GM21723 (cell line): ENCODE data around the gene TRDMT1.

Source experiments
- ATAC-seq: cut with Tn5 transposase; IDR thresholded peaks from one replicate; pipeline ENCODE4 v1.9.1; 2021; ENCODE audit warnings: mild to moderate bottlenecking, moderate library complexity; ENCODE audit not compliant: unreplicated experiment

The TRDMT1 gene

DNA sequence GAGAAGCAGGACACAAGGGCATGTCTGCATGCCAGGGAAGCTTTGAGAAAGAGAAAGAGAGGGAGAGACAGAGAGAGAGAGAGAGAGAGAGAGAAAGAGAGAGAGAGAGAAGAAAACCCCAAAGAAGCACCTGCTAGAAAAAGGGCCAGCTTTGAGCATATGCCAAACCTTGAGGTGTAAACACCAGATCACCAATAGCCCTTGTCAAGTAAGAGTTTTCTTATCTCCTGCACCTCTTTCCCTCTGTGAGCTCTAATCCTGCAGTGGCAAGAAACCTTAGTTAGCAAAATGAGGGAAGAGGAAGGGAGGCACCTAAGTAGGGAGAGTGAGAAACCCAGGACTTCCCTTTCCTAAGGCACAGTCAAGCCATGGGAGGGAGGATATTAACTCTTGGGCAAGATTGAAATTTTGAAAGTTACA lies 11.3 kb upstream of the TRDMT1 start:
- ATAC-seq = no peak

GRCh38 chr10:17210361-17210760 lies 8.9 kb upstream of the TRDMT1 start:
- no peak for ATAC-seq

DNA sequence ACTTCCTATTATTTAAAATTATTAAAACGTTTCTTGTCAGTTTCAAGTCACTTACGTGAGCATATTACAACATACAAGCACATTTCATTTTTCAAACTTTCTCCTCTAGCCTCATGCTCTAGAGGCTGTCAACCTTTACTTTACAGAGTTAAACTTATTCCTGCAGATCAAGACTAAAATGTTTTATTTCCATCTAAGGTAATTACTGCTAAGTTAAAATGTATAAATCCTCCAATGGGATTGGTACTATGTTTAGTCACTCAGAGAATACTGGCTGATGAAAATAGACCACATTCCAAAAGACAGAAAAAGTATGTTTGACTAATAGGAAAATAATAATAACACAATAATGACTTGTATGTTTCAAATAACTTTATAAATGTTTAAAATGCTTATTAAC lies 8.4 kb upstream of the TRDMT1 start:
- no peak for ATAC-seq

DNA sequence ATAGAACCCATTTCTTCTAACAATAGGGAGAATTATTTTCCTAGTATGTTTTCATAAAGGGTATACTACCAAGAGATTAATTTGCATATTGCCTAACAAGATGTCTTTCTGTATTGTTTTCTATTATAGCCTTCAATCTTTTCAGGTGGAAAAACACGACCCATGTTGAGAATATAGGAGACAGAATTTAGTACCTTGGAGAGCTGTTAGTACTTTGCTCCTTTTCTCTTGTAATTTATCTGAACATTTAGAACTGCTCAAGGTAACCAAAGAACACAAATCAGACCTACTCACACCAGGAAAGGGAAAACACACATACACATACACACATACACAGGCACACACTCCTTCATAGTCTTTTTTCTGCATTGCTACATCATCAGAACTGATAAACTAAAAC lies 7.8 kb upstream of the TRDMT1 start:
- ATAC-seq = no peak

DNA sequence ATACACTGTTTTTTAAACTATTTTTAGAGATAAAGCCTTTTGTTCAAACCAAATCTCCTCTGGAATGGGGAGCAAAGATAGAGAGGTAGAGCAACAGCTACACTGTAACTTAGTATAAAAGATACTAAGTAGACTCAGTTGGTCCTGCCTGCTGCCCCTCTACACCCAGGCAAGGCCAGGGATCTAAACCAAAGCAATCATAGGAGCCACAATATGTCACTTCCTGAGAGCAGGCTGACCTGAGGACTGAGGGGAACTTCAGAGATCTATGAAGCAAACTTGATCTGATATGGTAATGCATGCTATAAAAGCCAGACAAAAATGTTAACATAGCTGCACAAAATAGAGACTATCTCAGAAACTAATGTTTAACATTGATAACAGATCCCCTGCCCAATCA lies 7.0 kb upstream of the TRDMT1 start:
- no peak for ATAC-seq

GRCh38 chr10:17206210-17206709 lies 4.8 kb upstream of the TRDMT1 start:
- ATAC-seq = peak; percentile 35

DNA sequence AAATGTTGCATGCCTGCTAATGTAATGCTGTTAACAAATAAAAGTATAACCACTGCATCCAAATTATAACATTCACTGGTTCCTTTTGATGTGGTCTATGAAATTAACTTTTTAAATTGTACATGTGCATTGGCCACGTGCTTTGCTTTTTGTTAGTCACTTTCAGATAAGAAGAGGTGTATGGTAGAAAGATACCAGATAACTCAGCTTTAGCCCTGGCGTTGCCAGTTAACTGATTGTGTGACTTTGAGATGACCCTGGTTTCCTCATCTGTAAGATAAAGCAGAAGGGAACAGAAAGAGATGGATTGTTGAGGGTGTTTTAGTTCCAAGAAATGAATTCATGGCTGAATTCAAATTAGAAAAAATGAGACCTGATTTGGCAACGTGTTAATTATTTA lies 1.9 kb upstream of the TRDMT1 start:
- ATAC-seq = no peak

- no peak for ATAC-seq
Measured at GRCh38 chr10:17202999-17203398, 1.5 kb upstream of the TRDMT1 start.

- ATAC-seq = no peak
Measured at GRCh38 chr10:17202506-17202905, 1.0 kb upstream of the TRDMT1 start.

- ATAC-seq = no peak
Measured at GRCh38 chr10:17201794-17202116, 283 bp upstream of the TRDMT1 start.

GRCh38 chr10:17200001-17200911 lies 1.2 kb downstream of the TRDMT1 start:
- peak; percentile 41 for ATAC-seq

GRCh38 chr10:17199351-17199804 lies 2.1 kb downstream of the TRDMT1 start:
- ATAC-seq = no peak

DNA sequence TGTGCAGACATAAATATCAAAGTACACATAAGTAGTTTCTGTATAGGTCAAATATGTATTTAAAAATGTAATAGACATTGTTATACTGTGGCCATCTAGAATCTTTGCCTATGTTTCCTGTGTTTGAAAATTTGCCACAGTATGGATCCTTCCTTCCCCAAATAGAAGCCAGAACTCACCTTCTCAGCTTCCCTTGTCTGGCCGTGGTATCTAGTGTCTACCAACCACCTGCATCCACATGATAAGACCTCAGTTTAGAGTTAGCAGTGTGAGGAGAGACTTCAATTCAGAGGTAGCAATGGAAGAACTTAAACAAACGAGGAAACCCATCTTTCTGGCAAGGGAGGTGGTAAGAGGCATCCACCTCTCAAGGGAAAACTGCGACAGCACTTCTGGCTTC lies 4.9 kb downstream of the TRDMT1 start:
- no peak for ATAC-seq

GRCh38 chr10:17196045-17196444 lies 5.4 kb downstream of the TRDMT1 start:
- ATAC-seq = no peak

DNA sequence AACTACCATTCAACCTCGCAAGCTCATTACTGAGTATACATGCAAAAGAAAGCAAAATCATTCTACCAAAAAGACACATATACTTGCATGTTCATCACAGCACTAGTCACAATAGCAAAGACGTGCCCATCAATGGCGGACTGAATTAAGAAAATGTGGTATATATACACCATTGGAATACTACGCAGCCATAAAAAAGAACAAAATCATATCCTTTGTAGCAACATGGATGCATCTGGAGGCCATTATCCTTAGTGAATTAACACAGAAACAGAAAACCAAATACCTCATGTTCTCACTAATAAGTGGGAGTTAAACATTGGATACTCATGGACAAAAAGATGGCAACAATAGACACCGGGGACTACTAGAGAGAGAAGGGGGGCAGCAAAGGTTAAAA lies 6.4 kb downstream of the TRDMT1 start:
- no peak for ATAC-seq

- ATAC-seq = no peak
Measured at GRCh38 chr10:17190602-17191001, 10.9 kb downstream of the TRDMT1 start.

DNA sequence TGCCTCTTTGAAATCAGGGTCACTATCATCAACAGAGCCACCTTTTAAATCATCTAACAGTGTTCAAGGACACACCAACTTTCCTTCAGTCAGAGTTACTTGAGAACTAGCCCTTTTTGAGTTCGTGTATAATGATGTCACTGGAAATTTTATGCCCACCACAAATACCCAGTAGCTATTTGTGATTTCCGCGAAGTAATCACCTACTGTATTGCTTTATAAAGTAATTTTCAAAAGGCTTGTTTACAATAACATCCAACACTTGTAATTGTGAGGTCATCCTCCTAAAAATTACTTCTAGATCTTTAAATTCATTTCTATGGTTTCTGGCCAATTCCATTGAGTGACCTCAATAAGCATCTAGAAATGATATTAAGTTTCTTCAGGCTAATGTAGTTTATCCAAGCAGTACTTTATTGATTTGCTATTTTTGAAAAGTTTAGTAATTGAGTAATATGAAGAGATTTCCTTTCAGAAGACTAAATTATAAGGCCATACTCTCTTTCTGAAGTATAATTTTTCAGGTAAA lies 12.8 kb downstream of the TRDMT1 start:
- ATAC-seq = no peak

DNA sequence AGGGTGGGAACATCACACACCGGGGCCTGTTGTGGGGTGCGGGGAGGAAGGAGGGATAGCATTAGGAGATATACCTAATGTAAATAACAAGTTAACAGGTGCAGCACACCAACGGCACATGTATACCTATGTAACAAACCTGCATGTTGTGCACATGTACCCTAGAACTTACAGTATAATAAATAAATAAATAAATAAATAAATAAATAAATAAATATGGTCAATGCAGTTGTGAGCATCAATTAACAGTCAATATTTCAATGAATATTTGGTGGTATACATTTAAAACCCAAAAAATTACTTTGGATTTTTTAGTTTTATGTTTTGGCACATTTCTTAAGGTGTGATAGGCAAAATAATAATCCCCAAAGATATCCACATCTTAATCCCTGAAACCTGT lies 15.6 kb downstream of the TRDMT1 start:
- no peak for ATAC-seq

DNA sequence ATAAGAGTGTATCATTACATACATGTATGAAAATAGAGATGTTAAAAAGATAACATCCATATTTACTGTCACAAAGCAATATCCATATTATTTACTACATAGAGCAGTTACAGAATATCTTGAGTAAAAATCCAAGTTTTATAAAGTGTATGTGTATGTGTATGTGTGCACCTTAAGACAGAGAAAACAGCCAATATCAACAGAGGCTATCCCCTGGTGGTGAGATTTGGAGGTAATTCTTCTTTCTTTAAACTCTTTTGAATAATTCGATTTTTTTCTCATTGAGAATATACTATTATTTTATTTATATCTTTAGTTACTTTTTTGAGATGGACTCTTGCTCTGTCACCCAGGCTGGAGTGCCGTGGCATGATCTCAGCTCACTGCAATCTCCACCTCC lies 18.4 kb downstream of the TRDMT1 start:
- ATAC-seq = no peak

DNA sequence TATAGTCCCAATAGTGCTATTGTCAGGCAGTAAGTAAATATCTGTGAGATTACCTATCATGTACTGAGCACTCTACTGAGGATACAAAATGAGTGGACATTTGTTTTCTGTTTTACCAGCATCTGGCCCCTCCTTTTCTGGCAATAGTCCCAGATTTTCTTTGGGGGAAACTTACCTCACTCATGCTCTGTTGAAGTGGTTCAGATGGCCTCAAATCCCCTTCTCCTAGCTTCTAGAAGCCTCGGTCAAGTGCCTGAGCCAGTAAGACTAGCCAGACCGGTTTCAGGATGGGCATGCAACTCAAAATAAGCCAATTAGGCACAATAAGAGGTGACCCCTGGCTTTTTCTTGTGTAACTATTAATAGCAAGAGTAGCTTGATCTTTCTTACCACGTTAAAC lies 19.7 kb downstream of the TRDMT1 start:
- no peak for ATAC-seq

DNA sequence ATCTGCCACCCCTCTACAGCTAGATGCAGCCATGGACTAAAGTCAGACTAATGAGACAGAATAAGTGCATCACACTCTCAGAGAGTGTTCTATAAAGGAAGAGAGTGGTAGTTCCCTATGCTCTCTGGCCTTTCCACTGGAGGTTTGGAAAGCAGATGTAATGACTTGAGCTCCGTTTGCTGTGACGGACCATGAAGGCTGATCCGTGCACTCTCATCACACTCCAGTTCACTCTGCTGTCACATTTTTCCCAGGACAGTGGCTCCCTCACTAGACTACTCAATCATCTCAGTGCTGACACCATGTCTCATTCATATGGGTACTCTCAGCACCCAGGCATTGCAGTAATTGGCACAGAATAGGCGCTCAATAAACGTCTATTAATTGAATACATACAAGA lies 20.4 kb downstream of the TRDMT1 start:
- no peak for ATAC-seq

DNA sequence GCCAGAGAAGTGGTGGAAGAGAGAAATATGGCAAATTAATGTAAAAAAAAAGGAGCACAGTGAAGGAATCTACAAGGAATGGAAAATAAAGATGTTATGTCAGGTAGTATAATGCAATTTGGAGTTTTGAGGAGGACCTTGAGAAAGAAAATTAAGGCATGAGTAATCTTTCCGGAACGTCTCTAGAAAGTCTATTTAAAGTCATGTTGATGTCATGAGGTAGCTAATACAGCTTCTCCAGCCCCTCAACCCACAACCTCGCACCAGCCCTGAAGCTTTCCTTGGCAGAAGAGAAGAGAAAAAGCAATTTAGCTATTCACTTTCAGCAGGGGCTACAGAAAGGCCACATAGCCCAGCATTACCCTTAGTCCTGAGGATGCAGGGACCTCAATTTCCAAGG lies 22.5 kb downstream of the TRDMT1 start:
- ATAC-seq = no peak

DNA sequence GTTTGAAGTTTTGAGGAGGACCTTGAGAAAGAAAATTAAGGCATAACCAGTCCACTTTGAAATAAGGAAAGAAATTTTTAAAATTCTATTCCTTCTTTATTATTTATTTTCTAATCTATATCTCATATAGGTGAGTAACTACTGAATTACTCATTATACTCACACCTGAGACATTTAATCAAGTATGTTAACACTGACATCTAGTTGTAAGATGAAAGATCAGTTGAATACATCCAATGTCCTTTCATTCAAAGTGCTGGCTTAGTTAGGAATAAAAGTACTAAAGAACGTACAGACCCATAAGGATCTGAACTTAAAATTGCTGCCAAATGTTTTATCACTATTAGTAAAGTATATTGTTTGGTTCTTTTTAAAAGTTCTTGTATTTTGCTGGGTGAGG lies 23.5 kb downstream of the TRDMT1 start:
- ATAC-seq = no peak
